AG04450 (cell line): ENCODE measurements around the gene MANSC1. TPM values are rescaled to one million over a fixed set of nuclear protein-coding genes. Genes with fewer than 3 reads are reported as not detected.

Source experiments
- CTCF ChIA-PET: fragments of 300-600, 350-600 bp; formaldehyde crosslinking; extraction: SDS; loops from one replicate; lab custom pipeline; 2022; ENCODE audit warnings: antibody characterized with exemption, inconsistent platforms; lab: Charles Lee
- POLR2A ChIA-PET: fragments of 350-600 bp; formaldehyde crosslinking; extraction: SDS; loops from one replicate; lab custom pipeline; 2021; ENCODE audit warnings: antibody characterized with exemption, inconsistent platforms; lab: Yijun Ruan, JAX
- DNase-seq: peaks from one replicate; pipeline ENCODE4 v3.0.0-alpha.2; 2011; ENCODE audit warnings: low read depth, low spot score
- H3K27ac ChIP-seq: one replicate; pipeline ENCODE4 v1.5.1; 2012; ENCODE audit warnings: low read depth, low read length, control low read depth
- H3K27me3 ChIP-seq: one replicate; pipeline ENCODE4 v1.6.0; 2012; ENCODE audit warnings: low read length; ENCODE audit not compliant: control insufficient read depth, insufficient read depth
- H3K4me3 ChIP-seq: 2 replicates; pipeline ENCODE4 v1.5.1; 2011; ENCODE audit warnings: mild to moderate bottlenecking, low read depth, low read length, control low read depth
- H3K9me3 ChIP-seq: 2 replicates; pipeline ENCODE4 v1.5.1; 2012; ENCODE audit warnings: low read length; ENCODE audit not compliant: control insufficient read depth, insufficient read depth
- CTCF ChIP-seq: IDR thresholded peaks from 2 replicates; pipeline ENCODE4 v1.5.1; 2011; ENCODE audit warnings: low read depth, low read length, control low read depth, inconsistent platforms
- polyA plus RNA-seq: library from polyadenylated mRNA; depleted of rRNA; stranded (reverse); fragments of >200 nt; gene quantifications from 2 replicates; pipeline ENCODE4 v1.2.3, GENCODE V29; 2011

Gene MANSC1
- polyA plus RNA-seq, 1 experiment = 2.8 TPM

GRCh38 chr12:12376646-12377448 lies 26.8 kb upstream of the MANSC1 start:
- H3K27me3 ChIP-seq = no peaks in the 10 kb centered on the region
- ChIA-PET POLR2A (interaction anchor here (0.7 kb wide), 1 partner anchor 129 kb away, joined by 4 read pairs; no protein-coding TSS in a partner anchor), CTCF (interaction anchor here (0.6 to 2.9 kb wide), 29 partner anchors 8 to 1905 kb away, joined by 3 to 35 read pairs (median 5); partner anchors contain the start of gene DUSP16)
- peak; percentile 60 for DNase-seq
- peak; percentile 65 for TF ChIP-seq CTCF
- H3K9me3 ChIP-seq = no peaks in the 10 kb centered on the region
- H3K4me3 ChIP-seq = no peak overlapping the region
- H3K27ac ChIP-seq = no peak overlapping the region

DNA sequence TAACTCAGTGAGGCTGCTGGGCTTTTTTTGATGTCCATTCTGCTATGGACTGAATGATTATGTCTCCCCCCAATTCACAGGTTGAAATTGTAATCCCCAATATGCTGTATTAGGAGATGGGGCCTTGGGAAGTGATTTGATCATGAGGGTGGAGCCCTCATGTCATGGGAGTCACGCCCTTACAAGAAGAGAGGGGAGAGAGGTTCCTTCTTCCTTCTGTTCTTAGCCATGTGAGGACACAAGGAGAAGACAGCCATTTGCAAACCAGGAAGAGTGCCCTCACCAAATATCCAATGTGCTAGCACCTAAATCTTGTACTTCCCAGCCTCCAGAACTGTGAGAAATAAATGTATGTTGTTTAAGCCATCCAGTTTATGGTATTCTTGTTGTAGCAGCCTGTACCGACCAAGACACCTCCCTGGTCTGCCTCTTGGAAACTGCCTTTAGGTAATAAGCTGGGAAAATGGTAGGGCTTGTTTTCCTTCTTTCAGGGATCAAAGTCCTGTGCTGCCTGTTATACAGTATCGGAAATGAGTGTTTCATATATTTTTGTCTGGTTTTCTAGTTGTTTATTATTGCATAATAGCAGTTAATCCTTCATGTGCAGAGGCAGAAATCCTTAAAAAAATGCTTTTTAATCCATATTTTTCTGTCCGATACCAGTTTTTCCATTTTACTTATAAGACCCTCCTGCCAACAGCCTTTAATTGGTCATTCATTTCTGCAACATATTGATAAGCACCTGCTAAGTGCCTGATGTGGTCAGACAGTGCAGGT lies 23.1 kb upstream of the MANSC1 start:
- Histone ChIP-seq H3K27ac (no peak overlapping the region), H3K4me3 (no peak overlapping the region), H3K27me3 (no peaks in the 10 kb centered on the region), H3K9me3 (no peaks in the 10 kb centered on the region)
- ChIA-PET POLR2A (interaction anchor here (0.6 kb wide), 1 partner anchor 198 kb away, joined by 3 read pairs; no protein-coding TSS in a partner anchor), CTCF (interaction anchor here (0.6 kb wide), 1 partner anchor 113 kb away, joined by 4 read pairs; no protein-coding TSS in a partner anchor)
- DNase-seq = no peak
- no peak for TF ChIP-seq CTCF

GRCh38 chr12:12367482-12367998 lies 17.5 kb upstream of the MANSC1 start:
- TF ChIP-seq CTCF = no peak
- H3K4me3 ChIP-seq = no peak overlapping the region
- ChIA-PET CTCF (interaction anchor here (0.9 to 3.7 kb wide), 5 partner anchors 8 to 288 kb away, joined by 3 to 11 read pairs (median 5); partner anchors contain the start of genes BORCS5 and DUSP16), POLR2A (interaction anchor here (0.6 kb wide), 1 partner anchor 15 kb away, joined by 15 read pairs; no protein-coding TSS in a partner anchor)
- H3K9me3 ChIP-seq = no peaks in the 10 kb centered on the region
- H3K27ac ChIP-seq = no peak overlapping the region
- DNase-seq = no peak
- no peaks in the 10 kb centered on the region for H3K27me3 ChIP-seq

DNA sequence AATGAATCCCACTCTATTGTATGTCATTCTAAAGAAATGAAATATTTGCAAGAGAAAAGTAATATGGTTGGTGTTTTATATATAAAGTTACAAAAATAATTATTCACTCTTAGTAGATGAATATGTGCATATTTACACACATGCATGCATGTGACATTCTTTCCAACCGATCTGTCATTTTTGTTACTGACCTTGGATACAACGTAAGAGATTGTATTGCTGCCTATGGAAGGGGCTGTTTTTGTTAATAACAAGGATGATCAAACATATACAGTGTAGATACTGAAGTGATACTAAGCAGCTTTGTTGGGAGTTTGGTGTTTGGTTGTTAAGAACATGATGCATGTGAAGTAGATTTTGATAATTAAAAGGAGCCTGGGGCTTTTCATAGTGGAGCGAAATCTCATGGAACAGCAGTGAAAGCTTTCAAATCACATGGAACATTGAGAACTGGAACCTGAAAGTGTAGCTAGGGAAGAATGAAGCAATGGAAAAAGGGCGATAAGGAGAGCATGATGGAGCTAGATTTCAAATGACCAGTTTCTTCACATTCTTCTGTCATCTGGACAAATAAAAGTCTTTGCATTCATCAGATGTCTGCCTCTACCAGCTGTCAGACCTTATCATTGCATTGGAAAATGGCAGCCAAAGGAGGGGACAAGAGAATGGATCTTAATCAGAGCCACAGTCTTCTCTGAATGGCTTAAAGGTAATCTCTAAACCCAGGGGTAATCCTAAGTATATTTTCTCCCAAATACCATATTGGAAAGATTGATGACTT lies 16.8 kb upstream of the MANSC1 start:
- no peak overlapping the region for H3K27ac ChIP-seq
- TF ChIP-seq CTCF = no peak
- no peak overlapping the region for H3K4me3 ChIP-seq
- ChIA-PET POLR2A (interaction anchor here (0.5 kb wide), 1 partner anchor 21 kb away, joined by 3 read pairs; no protein-coding TSS in a partner anchor), CTCF (interaction anchor here (0.9 to 3.7 kb wide), 5 partner anchors 9 to 289 kb away, joined by 3 to 11 read pairs (median 5); partner anchors contain the start of genes BORCS5 and DUSP16)
- no peaks in the 10 kb centered on the region for H3K27me3 ChIP-seq
- H3K9me3 ChIP-seq = no peaks in the 10 kb centered on the region
- DNase-seq = no peak
